Activated naive CD4-positive, alpha-beta T cell treated with anti-CD3 and anti-CD28 coated beads, Interleukin-2, amount 50 U/mL, for 16 hours (primary cell): ENCODE data around the gene ZNF132.
A peak's percentile ranks its signal among the peaks of the same experiment; 100 is the strongest.

ENCODE experiments used
- DNase-seq: peaks from one replicate; pipeline ENCODE4 v3.0.0-alpha.2; 2020

ZNF132 gene

GRCh38 chr19:58385891-58386575 is 53.9 kb downstream of the ZNF132 start:
- DNase-seq = peak; percentile 52

GRCh38 chr19:58385313-58385890 is 54.6 kb downstream of the ZNF132 start:
- DNase-seq = no peak

- DNase-seq = no peak
Measured at GRCh38 chr19:58382997-58383603, 56.9 kb downstream of the ZNF132 start.
